GM11168 (cell line): ENCODE data around the gene NEK6.

Source experiments
- in situ Hi-C: fragments of 300-500 bp; cut with MboI; formaldehyde crosslinking; loops from one replicate; pipeline ENCODE4 v1.12.0; 2022; ENCODE audit warnings: low sequenced_read_pairs; ENCODE audit not compliant: unreplicated experiment

The NEK6 gene

DNA sequence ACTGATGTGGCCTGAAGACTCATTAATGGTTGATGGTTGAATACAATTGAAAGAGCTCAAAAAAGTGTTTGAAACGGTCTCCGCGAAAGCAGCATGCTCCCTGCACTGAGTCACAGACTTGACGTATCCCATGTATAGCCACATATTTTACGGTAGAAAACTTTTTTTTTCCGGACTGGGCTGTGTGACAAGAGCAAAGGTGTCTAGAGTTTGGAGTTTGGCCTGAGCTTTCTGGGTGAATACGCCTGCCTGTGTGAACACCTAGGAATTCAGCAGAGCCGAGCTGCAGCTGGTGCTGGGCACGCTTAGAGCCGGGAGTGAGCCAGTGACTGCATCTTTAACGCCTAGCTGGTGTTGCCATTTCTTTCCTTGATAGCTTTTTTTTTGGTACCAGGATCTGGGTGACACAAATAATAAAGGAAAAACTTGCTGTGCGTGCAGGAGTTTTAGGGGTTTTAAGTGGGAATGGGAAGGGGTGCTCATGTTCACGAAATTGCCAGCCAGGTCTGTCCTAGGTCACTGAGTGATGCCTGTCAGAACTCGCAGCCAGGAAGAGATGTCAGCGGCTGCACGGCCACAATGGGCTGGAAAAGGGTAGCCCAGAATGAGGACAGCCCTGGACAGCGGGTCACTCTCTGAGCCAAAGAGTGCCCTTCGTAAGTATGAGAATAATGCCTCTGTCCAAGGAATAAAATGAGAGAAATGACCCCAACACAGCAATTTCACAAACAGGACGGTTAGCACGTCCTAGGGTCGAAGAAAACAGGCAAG is 105.8 kb downstream of the NEK6 start:
- in situ Hi-C loops: no loop called here

GRCh38 chr9:124364141-124364540 is 106.4 kb downstream of the NEK6 start:
- in situ Hi-C loops: no loop called here

- in situ Hi-C loops: no loop called here
Measured at GRCh38 chr9:124365036-124365435, 107.3 kb downstream of the NEK6 start.

DNA sequence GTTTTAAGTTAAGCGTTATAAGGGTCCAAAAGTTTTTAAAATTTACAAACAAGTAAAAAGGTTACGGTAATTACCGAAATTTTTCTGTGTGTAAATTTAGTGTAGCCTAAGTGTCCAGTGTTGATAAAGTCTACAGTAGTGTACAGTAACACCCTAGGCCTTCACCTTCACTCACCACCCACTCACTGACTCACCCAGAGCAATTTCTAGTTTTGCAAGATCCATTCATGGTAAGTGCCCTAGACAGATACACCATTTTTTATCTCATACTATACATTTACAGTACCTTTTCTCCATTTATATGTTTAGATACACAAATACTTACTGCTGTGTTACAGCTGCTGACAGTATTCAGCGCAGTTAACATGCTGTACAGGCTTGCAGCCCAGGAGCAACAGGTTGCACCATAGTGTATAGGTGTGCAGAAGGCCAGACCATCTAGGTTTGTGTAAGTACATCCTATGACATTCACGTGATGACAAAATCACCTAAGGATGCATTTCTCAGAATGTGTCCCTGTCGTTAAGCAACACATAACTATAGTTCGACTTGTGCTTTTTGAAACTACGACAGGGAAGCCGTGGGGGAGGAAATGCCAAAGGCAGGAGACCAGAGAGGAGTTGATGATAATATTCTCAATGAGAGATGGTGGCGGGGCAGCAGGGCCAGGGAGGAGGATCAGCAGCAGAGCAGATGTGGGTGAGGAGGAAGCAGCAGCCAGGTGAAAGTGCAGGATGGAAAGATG is 108.9 kb downstream of the NEK6 start:
- in situ Hi-C loops: no loop called here

GRCh38 chr9:124368692-124369091 is 110.9 kb downstream of the NEK6 start:
- in situ Hi-C loops: no loop called here

- in situ Hi-C loops: no loop called here
Measured at GRCh38 chr9:124369231-124369797, 111.6 kb downstream of the NEK6 start.

GRCh38 chr9:124370896-124371582 is 113.3 kb downstream of the NEK6 start:
- in situ Hi-C loops: no loop called here

- in situ Hi-C loops: no loop called here
Measured at GRCh38 chr9:124372038-124372437, 114.3 kb downstream of the NEK6 start.

GRCh38 chr9:124373386-124373785 is 115.6 kb downstream of the NEK6 start:
- in situ Hi-C loops: no loop called here

- in situ Hi-C loops: no loop called here
Measured at GRCh38 chr9:124373851-124374250, 116.1 kb downstream of the NEK6 start.

DNA sequence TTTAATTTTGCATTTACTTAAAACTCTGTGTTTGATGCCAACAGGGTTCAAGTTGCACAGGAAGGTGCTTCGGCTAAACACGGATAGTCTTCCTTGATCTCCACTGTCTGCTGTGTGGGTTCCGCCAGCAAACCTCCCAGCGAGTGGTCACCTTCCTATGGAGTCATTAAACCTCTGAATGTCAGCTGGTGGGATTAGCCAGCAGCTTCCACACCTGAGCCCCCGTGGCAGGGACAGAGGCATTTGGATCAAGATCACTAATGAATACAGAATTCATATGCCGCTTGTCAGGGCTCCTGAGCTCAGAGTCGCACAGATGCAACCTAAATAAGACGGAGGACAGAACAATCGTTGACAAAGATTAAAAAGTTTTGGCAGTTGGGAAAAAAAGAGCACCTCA is 118.0 kb downstream of the NEK6 start:
- in situ Hi-C loops: no loop called here

GRCh38 chr9:124376329-124376728 is 118.6 kb downstream of the NEK6 start:
- in situ Hi-C loops: no loop called here

- in situ Hi-C loops: no loop called here
Measured at GRCh38 chr9:124377551-124378406, 120.0 kb downstream of the NEK6 start.

- in situ Hi-C loops: no loop called here
Measured at GRCh38 chr9:124381170-124381945, 123.6 kb downstream of the NEK6 start.

GRCh38 chr9:124384210-124384609 is 126.5 kb downstream of the NEK6 start:
- in situ Hi-C loops: no loop called here

- in situ Hi-C loops: no loop called here
Measured at GRCh38 chr9:124384846-124385245, 127.1 kb downstream of the NEK6 start.

- in situ Hi-C loops: no loop called here
Measured at GRCh38 chr9:124385623-124386022, 127.9 kb downstream of the NEK6 start.

- in situ Hi-C loops: no loop called here
Measured at GRCh38 chr9:124386201-124386600, 128.5 kb downstream of the NEK6 start.
